Measurements from ENCODE around the gene SMC6. TPM values are rescaled to one million over a fixed set of nuclear protein-coding genes. Genes with fewer than 3 reads are reported as not detected.

The SMC6 gene
- polyA plus RNA-seq, 1 donor from 2014 or later: 20.1 TPM

DNA sequence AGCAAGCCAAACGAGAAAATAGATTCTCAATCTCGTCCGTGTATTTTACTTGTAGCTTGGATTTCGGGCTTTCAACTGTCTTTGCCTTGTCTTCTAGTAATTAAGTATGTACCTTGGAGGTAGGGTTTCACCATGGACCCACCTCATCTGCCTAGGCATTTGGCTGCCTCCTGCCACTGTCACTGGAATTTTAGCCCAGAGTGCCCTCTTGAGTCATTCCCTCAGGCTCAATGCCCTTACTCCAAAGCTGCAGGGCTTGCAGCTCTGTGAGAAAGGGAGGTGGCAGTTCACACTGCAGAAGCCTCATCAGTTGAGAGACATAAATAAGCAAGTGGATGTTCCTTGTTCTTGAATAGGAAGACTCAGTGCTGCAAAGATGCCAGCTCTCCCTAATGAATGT is 123.5 kb downstream of the SMC6 start:
- Histone ChIP-seq H3K79me2 (replicated peaks; ENCODE audit: insufficient read depth, low read length) (no peaks in the 10 kb centered on the region), H3K27ac (ENCODE audit: low read length) (no peak overlapping the region), H3K36me3 (ENCODE audit: insufficient read depth, low read length) (no peaks in the 10 kb centered on the region), H3K9me2 (ENCODE audit: insufficient read depth, low read length) (no peaks in the 10 kb centered on the region), H3K4me2 (ENCODE audit: low read length) (no peak overlapping the region), H3K27me3 (ENCODE audit: insufficient read depth, low read depth, low read length) (no peaks in the 10 kb centered on the region), H3K9ac (ENCODE audit: low read length) (no peak overlapping the region), H3F3A (ENCODE audit: insufficient read depth, low read length, poor library complexity, severe bottlenecking) (no peaks in the 10 kb centered on the region), H3K9me3 (ENCODE audit: low read length) (no peaks in the 10 kb centered on the region), H3K4me3 (ENCODE audit: low read length) (no peak overlapping the region), H4K20me1 (ENCODE audit: insufficient read depth) (no peaks in the 10 kb centered on the region), H2AFZ (ENCODE audit: low read depth, low read length) (no peak overlapping the region)
- no peak for TF ChIP-seq RAD21 (conservative IDR thresholded peaks at IDR 0.05)
- TF ChIP-seq EP300 (conservative IDR thresholded peaks at IDR 0.05; ENCODE audit: poor library complexity, severe bottlenecking): no peak
- TF ChIP-seq EZH2 (IDR thresholded peaks at IDR 0.05; ENCODE audit: borderline replicate concordance, insufficient read depth, low read length, poor library complexity, severe bottlenecking): no peak
- TF ChIP-seq, protein P1, sequence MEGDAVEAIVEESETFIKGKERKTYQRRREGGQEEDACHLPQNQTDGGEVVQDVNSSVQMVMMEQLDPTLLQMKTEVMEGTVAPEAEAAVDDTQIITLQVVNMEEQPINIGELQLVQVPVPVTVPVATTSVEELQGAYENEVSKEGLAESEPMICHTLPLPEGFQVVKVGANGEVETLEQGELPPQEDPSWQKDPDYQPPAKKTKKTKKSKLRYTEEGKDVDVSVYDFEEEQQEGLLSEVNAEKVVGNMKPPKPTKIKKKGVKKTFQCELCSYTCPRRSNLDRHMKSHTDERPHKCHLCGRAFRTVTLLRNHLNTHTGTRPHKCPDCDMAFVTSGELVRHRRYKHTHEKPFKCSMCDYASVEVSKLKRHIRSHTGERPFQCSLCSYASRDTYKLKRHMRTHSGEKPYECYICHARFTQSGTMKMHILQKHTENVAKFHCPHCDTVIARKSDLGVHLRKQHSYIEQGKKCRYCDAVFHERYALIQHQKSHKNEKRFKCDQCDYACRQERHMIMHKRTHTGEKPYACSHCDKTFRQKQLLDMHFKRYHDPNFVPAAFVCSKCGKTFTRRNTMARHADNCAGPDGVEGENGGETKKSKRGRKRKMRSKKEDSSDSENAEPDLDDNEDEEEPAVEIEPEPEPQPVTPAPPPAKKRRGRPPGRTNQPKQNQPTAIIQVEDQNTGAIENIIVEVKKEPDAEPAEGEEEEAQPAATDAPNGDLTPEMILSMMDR (IDR thresholded peaks at IDR 0.05; ENCODE audit: poor library complexity, severe bottlenecking): no peak
- no peak for TF ChIP-seq SMC3 (conservative IDR thresholded peaks at IDR 0.05; ENCODE audit: poor library complexity)
- TF ChIP-seq TAF1 (IDR thresholded peaks at IDR 0.05; ENCODE audit: low read depth): no peak
- TF ChIP-seq MXI1 (conservative IDR thresholded peaks at IDR 0.05; ENCODE audit: poor library complexity, severe bottlenecking): no peak
- TF ChIP-seq POLR2AphosphoS5 (IDR thresholded peaks at IDR 0.05): no peak
- TF ChIP-seq, protein P2, sequence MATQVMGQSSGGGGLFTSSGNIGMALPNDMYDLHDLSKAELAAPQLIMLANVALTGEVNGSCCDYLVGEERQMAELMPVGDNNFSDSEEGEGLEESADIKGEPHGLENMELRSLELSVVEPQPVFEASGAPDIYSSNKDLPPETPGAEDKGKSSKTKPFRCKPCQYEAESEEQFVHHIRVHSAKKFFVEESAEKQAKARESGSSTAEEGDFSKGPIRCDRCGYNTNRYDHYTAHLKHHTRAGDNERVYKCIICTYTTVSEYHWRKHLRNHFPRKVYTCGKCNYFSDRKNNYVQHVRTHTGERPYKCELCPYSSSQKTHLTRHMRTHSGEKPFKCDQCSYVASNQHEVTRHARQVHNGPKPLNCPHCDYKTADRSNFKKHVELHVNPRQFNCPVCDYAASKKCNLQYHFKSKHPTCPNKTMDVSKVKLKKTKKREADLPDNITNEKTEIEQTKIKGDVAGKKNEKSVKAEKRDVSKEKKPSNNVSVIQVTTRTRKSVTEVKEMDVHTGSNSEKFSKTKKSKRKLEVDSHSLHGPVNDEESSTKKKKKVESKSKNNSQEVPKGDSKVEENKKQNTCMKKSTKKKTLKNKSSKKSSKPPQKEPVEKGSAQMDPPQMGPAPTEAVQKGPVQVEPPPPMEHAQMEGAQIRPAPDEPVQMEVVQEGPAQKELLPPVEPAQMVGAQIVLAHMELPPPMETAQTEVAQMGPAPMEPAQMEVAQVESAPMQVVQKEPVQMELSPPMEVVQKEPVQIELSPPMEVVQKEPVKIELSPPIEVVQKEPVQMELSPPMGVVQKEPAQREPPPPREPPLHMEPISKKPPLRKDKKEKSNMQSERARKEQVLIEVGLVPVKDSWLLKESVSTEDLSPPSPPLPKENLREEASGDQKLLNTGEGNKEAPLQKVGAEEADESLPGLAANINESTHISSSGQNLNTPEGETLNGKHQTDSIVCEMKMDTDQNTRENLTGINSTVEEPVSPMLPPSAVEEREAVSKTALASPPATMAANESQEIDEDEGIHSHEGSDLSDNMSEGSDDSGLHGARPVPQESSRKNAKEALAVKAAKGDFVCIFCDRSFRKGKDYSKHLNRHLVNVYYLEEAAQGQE (IDR thresholded peaks at IDR 0.05; ENCODE audit: borderline replicate concordance): no peak

DNA sequence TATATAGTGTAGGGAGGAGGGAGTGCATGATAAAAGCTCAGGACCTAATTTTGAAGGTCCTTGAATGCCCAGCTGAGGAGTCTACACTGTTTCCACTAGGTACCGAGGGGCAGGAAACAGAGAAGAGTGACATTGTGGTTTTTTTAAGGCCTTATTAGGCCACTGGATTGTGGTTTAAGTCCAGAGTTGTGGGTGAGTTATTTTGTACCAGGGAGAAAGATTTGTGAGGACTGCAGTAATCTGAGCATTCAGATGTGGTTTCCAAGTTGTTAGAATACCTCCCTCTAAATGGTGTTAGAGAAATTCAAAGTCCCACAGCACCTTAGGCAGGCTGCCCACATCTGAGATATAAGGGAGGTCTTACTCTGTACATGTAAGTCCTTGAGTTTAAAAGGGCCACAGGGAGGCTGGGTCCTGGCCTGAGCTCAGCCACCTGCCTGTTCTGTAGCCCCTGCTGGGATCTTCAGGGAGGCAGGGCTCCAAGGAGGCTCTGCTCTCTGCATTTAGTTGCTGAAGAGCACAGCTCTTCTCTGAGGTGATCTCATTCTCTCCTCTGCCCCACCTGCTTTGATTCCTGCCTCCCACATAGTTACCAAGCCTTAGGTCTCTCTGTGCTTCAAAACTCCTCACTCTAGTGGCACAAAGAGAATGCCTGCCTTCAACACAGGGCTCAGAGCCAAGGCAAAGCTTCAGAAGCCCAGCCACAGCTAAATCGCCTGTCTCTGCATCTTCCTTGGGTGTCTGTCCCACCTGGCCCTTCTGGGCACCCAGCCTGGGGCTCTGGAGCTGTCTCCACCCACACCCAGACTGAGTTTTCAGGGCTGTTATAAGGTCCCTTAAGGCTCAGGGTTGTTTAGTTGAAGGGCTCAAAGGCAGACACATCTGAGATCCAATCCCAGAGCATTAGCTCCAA is 125.0 kb downstream of the SMC6 start:
- no peak overlapping the region for H3K27ac ChIP-seq (ENCODE audit: low read length)
- no peak overlapping the region for H2AFZ ChIP-seq (ENCODE audit: low read depth, low read length)
- H4K20me1 ChIP-seq (ENCODE audit: insufficient read depth): no peaks in the 10 kb centered on the region
- no peaks in the 10 kb centered on the region for H3F3A ChIP-seq (ENCODE audit: insufficient read depth, low read length, poor library complexity, severe bottlenecking)
- H3K27me3 ChIP-seq (ENCODE audit: insufficient read depth, low read depth, low read length): no peaks in the 10 kb centered on the region
- H3K79me2 ChIP-seq (replicated peaks; ENCODE audit: insufficient read depth, low read length): no peaks in the 10 kb centered on the region
- no peaks in the 10 kb centered on the region for H3K9me2 ChIP-seq (ENCODE audit: insufficient read depth, low read length)
- TF ChIP-seq EP300 (conservative IDR thresholded peaks at IDR 0.05; ENCODE audit: poor library complexity, severe bottlenecking) (no peak), EZH2 (IDR thresholded peaks at IDR 0.05; ENCODE audit: borderline replicate concordance, insufficient read depth, low read length, poor library complexity, severe bottlenecking) (no peak), POLR2AphosphoS5 (IDR thresholded peaks at IDR 0.05) (no peak), SMC3 (conservative IDR thresholded peaks at IDR 0.05; ENCODE audit: poor library complexity) (no peak), TAF1 (IDR thresholded peaks at IDR 0.05; ENCODE audit: low read depth) (no peak), MXI1 (conservative IDR thresholded peaks at IDR 0.05; ENCODE audit: poor library complexity, severe bottlenecking) (no peak), RAD21 (conservative IDR thresholded peaks at IDR 0.05) (no peak)
- TF ChIP-seq, protein P1 (IDR thresholded peaks at IDR 0.05; ENCODE audit: poor library complexity, severe bottlenecking): no peak
- TF ChIP-seq, protein P2 (IDR thresholded peaks at IDR 0.05; ENCODE audit: borderline replicate concordance): no peak
- no peak overlapping the region for H3K4me3 ChIP-seq (ENCODE audit: low read length)
- H3K9me3 ChIP-seq (ENCODE audit: low read length): no peaks in the 10 kb centered on the region
- no peak overlapping the region for H3K4me2 ChIP-seq (ENCODE audit: low read length)
- H3K36me3 ChIP-seq (ENCODE audit: insufficient read depth, low read length): no peaks in the 10 kb centered on the region
- H3K9ac ChIP-seq (ENCODE audit: low read length): no peak overlapping the region

Data from neural cell (in vitro differentiated cells).